ENCODE results near the gene EFNA3.

GRCh38 chr1:155136748-155137147 is 58.1 kb downstream of the EFNA3 start:
- TF ChIP-seq MXD4 (CRISPR knock-in tag; IDR thresholded peaks at IDR 0.05; ENCODE audit: borderline replicate concordance) (no peak), CTCF (IDR thresholded peaks at IDR 0.05) (no peak), NR1H2 (CRISPR knock-in tag; IDR thresholded peaks at IDR 0.05) (no peak), USF1 (CRISPR knock-in tag; IDR thresholded peaks at IDR 0.05) (no peak), JAZF1 (CRISPR knock-in tag; IDR thresholded peaks at IDR 0.05) (no peak), TP53 (CRISPR knock-in tag; IDR thresholded peaks at IDR 0.05) (no peak)
